Bronchial epithelial cell (primary cell): ENCODE results near the gene DOCK8. TPM values are rescaled to one million over a fixed set of nuclear protein-coding genes. Genes with fewer than 3 reads are reported as not detected.

ENCODE experiments used
- DNase-seq: peaks from one replicate; pipeline ENCODE4 v3.0.0-alpha.2; 2010; ENCODE audit warnings: low read depth
- FAIRE-seq: peaks from 2 replicates; lab custom pipeline; 2011; peaks lifted over from hg19 to GRCh38; lab: Jason Lieb, UNC
- H3K27me3 ChIP-seq: 2 replicates; pipeline ENCODE4 v1.5.1; 2011; ENCODE audit warnings: low read length; ENCODE audit not compliant: control insufficient read depth, insufficient read depth
- H3K36me3 ChIP-seq: 2 replicates; pipeline ENCODE4 v1.5.1; 2011; ENCODE audit warnings: low read length; ENCODE audit not compliant: control insufficient read depth, insufficient read depth
- H3K4me3 ChIP-seq: 2 replicates; pipeline ENCODE4 v1.5.1; 2011; ENCODE audit warnings: mild to moderate bottlenecking, low read depth, low read length, control low read depth
- total RNA-seq: library from RNA; depleted of rRNA; stranded (reverse); fragments of >200 nt; gene quantifications from 2 replicates; pipeline ENCODE4 v1.2.1, GENCODE V29; 2014
- TF ChIP-seq, protein P1 (sequence below): IDR thresholded peaks from 2 replicates; pipeline ENCODE4 v1.5.1; 2011; ENCODE audit warnings: mild to moderate bottlenecking, moderate library complexity, low read length, control low read depth, inconsistent platforms; ENCODE audit not compliant: insufficient read depth, severe bottlenecking

Gene DOCK8
- total RNA-seq, 1 donor from 2014 or later: 0.26 TPM

DNA sequence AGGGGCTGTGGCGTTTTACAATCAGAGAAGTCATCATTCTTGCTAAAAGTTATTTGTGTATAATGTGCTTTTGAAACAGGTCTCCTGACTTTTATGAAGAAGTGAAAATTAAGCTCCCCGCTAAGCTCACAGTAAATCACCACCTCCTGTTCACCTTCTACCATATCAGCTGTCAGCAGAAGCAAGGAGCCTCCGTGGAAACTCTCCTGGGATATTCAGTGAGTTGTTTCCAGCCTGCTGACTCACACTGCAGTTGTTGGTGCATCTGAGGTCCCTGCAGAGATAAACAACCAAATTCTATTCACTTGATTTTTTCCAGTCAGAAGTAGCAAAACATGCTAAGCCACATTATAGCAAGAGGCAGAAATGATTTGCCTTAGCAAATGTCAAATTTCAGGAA is 156.7 kb downstream of the DOCK8 start:
- Histone ChIP-seq H3K27me3 (no peaks in the 10 kb centered on the region), H3K4me3 (no peak overlapping the region), H3K36me3 (no peaks in the 10 kb centered on the region)
- TF ChIP-seq, protein P1, sequence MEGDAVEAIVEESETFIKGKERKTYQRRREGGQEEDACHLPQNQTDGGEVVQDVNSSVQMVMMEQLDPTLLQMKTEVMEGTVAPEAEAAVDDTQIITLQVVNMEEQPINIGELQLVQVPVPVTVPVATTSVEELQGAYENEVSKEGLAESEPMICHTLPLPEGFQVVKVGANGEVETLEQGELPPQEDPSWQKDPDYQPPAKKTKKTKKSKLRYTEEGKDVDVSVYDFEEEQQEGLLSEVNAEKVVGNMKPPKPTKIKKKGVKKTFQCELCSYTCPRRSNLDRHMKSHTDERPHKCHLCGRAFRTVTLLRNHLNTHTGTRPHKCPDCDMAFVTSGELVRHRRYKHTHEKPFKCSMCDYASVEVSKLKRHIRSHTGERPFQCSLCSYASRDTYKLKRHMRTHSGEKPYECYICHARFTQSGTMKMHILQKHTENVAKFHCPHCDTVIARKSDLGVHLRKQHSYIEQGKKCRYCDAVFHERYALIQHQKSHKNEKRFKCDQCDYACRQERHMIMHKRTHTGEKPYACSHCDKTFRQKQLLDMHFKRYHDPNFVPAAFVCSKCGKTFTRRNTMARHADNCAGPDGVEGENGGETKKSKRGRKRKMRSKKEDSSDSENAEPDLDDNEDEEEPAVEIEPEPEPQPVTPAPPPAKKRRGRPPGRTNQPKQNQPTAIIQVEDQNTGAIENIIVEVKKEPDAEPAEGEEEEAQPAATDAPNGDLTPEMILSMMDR: no peak
- FAIRE-seq: no peak
- DNase-seq: no peak

DNA sequence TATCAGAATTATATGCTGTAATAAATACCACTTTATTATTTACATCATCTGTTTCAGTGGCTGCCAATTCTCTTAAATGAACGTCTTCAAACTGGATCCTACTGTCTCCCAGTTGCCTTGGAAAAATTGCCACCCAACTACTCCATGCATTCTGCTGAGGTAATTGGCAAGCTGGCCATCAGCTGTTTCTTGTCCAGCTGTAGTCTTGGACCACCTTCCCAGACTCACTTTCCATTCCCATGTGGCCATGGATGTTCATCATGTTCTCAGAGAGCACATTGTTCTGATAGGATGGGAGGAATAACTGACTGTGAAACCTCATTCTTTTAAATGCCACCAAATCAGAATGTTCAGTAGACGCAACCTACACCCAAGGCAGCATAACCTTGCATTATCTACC is 157.5 kb downstream of the DOCK8 start:
- Histone ChIP-seq H3K36me3 (no peaks in the 10 kb centered on the region), H3K27me3 (no peaks in the 10 kb centered on the region), H3K4me3 (no peak overlapping the region)
- DNase-seq (no peak), FAIRE-seq (no peak)
- TF ChIP-seq, protein P1: no peak

DNA sequence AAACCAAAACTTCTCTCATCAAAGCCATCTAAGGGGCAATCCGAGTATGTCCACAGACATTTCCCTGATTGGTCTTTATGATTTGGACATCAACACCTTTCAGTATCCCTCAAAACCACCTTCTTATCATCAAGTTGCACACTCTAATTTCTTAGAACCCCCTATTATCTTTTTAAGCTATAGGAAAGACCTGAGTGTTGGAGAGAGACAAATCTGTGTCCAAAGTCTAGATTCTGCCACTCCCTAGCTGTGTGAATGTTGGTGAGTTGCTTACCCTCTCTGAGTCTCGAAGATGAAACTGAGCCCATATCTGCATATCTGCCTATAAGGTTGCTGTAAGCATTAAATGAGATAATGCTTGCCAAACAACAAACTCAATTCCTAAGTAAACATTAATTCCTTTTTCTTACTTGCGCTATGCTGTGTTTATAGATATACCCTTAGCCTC is 159.1 kb downstream of the DOCK8 start:
- Histone ChIP-seq H3K4me3 (no peak overlapping the region), H3K36me3 (no peaks in the 10 kb centered on the region), H3K27me3 (no peaks in the 10 kb centered on the region)
- FAIRE-seq (no peak), DNase-seq (no peak)
- TF ChIP-seq, protein P1: no peak

DNA sequence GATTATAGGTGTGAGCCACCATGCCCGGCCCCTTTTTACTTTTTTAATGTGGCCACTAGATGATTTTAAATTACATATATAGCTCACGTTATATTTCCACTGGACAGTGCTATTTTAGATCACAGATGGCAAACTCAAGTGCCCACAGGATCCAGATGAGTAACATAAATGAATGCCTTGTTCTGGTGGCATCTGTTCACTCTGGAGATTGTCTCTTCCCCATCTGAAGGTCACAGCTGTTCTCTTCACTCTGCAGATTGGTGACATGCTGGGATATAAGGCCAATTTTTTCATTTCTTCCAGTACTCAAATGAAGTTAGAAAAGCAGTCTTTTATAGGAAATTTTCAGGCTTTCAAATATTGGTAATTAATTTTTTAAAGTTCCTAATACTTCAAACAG is 160.1 kb downstream of the DOCK8 start:
- no peak for FAIRE-seq

DNA sequence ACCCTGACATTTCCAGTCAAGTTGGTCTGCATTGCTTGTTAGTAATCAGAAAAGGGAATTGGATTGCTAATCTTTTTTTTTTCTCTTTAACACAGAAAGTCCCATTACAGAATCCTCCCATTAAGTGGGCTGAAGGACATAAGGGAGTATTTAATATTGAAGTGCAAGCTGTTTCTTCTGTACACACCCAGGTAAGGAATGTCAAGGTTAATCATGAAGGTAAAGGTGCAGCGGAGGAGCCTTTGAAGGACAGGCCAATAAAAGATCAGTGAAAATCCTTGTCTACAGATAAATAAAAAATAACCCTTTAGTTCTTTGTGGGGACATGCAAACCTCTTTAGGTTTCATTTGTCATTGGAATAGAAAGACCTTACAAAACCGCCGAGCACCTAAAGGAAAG is 161.4 kb downstream of the DOCK8 start:
- DNase-seq (no peak), FAIRE-seq (no peak)
- Histone ChIP-seq H3K27me3 (no peaks in the 10 kb centered on the region), H3K36me3 (no peaks in the 10 kb centered on the region), H3K4me3 (no peak overlapping the region)
- TF ChIP-seq, protein P1: no peak

More for the DNA sequence above, 160.1 kb downstream of the DOCK8 start:
- DNase-seq: no peak
- H3K27me3 ChIP-seq: no peaks in the 10 kb centered on the region
- TF ChIP-seq, protein P1: no peak
- no peaks in the 10 kb centered on the region for H3K36me3 ChIP-seq
- no peak overlapping the region for H3K4me3 ChIP-seq

DNA sequence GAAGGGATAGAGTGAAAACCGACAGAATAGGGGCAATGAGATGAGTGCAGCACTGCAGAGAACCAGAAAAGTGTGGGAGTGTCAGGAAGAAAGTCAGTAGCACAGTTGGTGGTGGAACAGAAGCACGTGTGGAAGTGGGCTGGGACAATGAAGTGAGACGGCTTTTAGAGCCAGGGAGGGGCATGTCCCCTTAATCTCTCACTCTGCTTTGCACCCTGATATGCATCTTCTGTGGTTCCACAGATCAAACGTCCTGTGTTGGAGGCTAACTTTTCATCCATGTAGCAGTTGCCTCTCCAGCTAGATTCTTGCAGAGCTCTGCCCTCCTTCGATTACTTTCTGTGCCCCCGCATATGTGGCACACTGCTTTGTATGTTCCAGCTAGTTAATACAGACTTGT is 163.6 kb downstream of the DOCK8 start:
- TF ChIP-seq, protein P1: no peak
- Histone ChIP-seq H3K36me3 (no peaks in the 10 kb centered on the region), H3K27me3 (no peaks in the 10 kb centered on the region), H3K4me3 (no peak overlapping the region)
- no peak for DNase-seq
- FAIRE-seq: no peak
